Measurements from ENCODE around the gene GABBR2.

GRCh38 chr9:98541684-98542230 is 167.0 kb downstream of the GABBR2 start:
- no peak for TF ChIP-seq REST (IDR thresholded peaks at IDR 0.05; ENCODE audit: low read depth)
- no peak for TF ChIP-seq YY1 (IDR thresholded peaks at IDR 0.05; ENCODE audit: low read depth)
- no peak for TF ChIP-seq RAD21 (IDR thresholded peaks at IDR 0.05; ENCODE audit: low read depth)
- no peak for TF ChIP-seq EP300 (IDR thresholded peaks at IDR 0.05; ENCODE audit: borderline replicate concordance)
- no peak for TF ChIP-seq CEBPB (IDR thresholded peaks at IDR 0.05)
- no peak for TF ChIP-seq MAX (IDR thresholded peaks at IDR 0.05)
- TF ChIP-seq FOXM1 (IDR thresholded peaks at IDR 0.05; ENCODE audit: borderline replicate concordance, low read depth) = no peak
- TF ChIP-seq TEAD4 (IDR thresholded peaks at IDR 0.05) = no peak
- TF ChIP-seq EGR1 (IDR thresholded peaks at IDR 0.05) = no peak
- TF ChIP-seq TAF1 (IDR thresholded peaks at IDR 0.05; ENCODE audit: low read depth) = no peak
